Transverse colon (tissue), 4 donors: Measurements from ENCODE around the gene CPD. TPM values are rescaled to one million over a fixed set of nuclear protein-coding genes. Genes with fewer than 3 reads are reported as not detected.
A peak's percentile ranks its signal among the peaks of the same experiment; 100 is the strongest.

Source experiments
- DNase-seq: peaks from one replicate; pipeline ENCODE4 v3.0.0-alpha.2; 2019
- H3K27ac ChIP-seq, 4 donors: fragments of 200-600 bp; sonication (generic); 2 replicates each; pipeline ENCODE4 v1.5.1; 2016 to 2018; ENCODE audit warnings: inconsistent platforms in 4 of 4
- H3K27me3 ChIP-seq: fragments of 200-600 bp; sonication (generic); 2 replicates; pipeline ENCODE4 v1.5.1; 2017; ENCODE audit warnings: inconsistent platforms
- H3K36me3 ChIP-seq, 4 donors: fragments of 200-600 bp; sonication (generic); 2 replicates each; pipeline ENCODE4 v1.5.1; 2017 to 2019; ENCODE audit warnings: inconsistent platforms in 4 of 4
- H3K4me1 ChIP-seq, 4 donors: fragments of 200-600 bp; sonication (generic); 2 replicates each; pipeline ENCODE4 v1.5.1; 2017 to 2020; ENCODE audit warnings: inconsistent platforms in 4 of 4
- H3K4me3 ChIP-seq, 4 donors: fragments of 200-600 bp; sonication (generic); 1 replicate in 1 of 4; 2 replicates in 3 of 4; pipeline versions ENCODE4 v1.5.1 to v1.6.1; 2017 to 2019; ENCODE audit warnings: inconsistent platforms in 4 of 4
- H3K9me3 ChIP-seq, 2 donors: fragments of 200-600 bp; sonication (generic); 2 replicates each; pipeline ENCODE4 v1.5.1; 2017 to 2019; ENCODE audit warnings: inconsistent platforms in 2 of 2
- EP300 ChIP-seq: sonication (generic); formaldehyde crosslinking; IDR thresholded peaks from one replicate; pipeline ENCODE4 v1.6.1; 2017; ENCODE audit warnings: antibody characterized with exemption, low read depth
- POLR2A ChIP-seq: fragments of 450-650 bp; IDR thresholded peaks from one replicate; pipeline ENCODE4 v1.6.1; 2016; ENCODE audit warnings: antibody characterized with exemption, mild to moderate bottlenecking, moderate library complexity
- POLR2AphosphoS5 ChIP-seq, 3 donors: sonication (generic); formaldehyde crosslinking; IDR thresholded peaks; one replicate each; pipeline ENCODE4 v1.6.1; 2016; ENCODE audit warnings: antibody characterized with exemption in 3 of 3
- WGBS, 2 donors: methylation state at CpG; one replicate each; pipeline ENCODE4 v1.1.5; 2018; ENCODE audit warnings: low coverage in 1 of 2; 5-methylcytosine and 5-hydroxymethylcytosine counted together
- in situ Hi-C, 4 donors: fragments of 200-750 bp; cut with MboI; loops; one replicate each; pipeline versions ENCODE4 v1.15.0 to v1.15.1; 2017; ENCODE audit warnings: low sequenced_read_pairs in 3 of 4, low pct_ligation_motif_present in 1 of 4, low pct_unique_long_range_greater_than_20kb in 1 of 4
- intact Hi-C: fragments of 100-400 bp; cut with DNase I; formaldehyde crosslinking; loops from one replicate; pipeline ENCODE4 v1.15.1; 2023; ENCODE audit warnings: low total_unique reads
- total RNA-seq, 4 donors: library from RNA; depleted of rRNA; stranded (reverse); fragments of >200 nt; gene quantifications; one replicate each; pipeline ENCODE4 v1.1.0, GENCODE V29; 2016
- TF ChIP-seq, protein P1 (sequence below), 5 experiments: fragments of 200-600 bp in 3 of 5; fragments of 450-650 bp in 2 of 5; sonication (generic) in 3 of 5; IDR thresholded peaks; 1 replicate in 2 of 5; 2 replicates in 3 of 5; pipeline ENCODE4 v1.5.1; 2016 to 2017; ENCODE audit warnings: antibody characterized with exemption in 5 of 5, inconsistent platforms in 3 of 5, mild to moderate bottlenecking in 2 of 5, moderate library complexity in 1 of 5

Gene CPD
- total RNA-seq, 4 donors from 2014 or later, result 92.0 to 488 (median 105) TPM

DNA sequence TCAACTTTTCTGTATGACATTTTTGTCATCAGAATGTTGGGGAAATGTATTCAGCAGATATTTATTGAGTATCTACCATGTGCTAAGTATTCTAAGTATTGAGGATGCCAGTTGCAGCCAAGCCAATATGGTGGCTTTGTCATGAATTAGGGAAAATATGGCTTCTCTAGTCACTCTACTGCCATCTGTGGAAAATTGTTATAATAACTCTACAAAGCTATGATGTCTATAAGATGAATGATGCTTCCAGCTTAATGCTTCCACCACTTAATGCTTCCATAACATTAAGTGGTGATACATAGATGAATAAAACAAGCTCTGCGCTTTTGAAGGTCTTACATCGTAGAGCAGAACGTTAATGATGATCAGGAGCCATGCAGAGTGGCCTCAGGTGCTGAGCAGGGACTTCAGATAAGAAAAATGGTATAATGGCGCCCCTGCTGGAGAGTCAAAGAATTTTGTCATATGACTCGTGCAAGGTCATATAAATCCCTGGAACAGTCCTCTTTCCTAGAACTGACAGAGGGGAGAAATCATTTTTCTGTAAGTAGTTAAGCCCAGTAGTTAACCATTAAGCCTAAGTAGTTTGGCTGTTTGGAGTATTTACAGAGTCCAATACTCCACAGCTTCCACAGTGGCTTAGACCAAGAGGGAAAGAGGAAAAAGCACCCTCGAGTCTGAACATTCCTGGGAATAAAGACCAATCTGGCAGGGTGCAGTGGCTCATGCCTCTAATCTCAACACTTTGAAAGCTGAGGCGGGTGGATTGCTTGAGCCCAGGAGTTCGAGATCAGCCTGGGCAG is 42.2 kb upstream of the CPD start:
- intact Hi-C loops (no loop called here), in situ Hi-C loops (loop anchor here in 3 of 4 donors (5.0 to 25.0 kb wide), 2 partner anchors 209 to 224 kb away; partner anchors contain the start of gene NSRP1 (in 2 of the 3))
- peak; percentile 74 for DNase-seq
- Histone ChIP-seq H3K27ac (peak overlapping the region; percentile 67 to 74 (median 70)), H3K4me1 (peaks cover 4 to 40% (median 21%) of the 10 kb centered on the region in 4 donors), H3K27me3 (no peaks in the 10 kb centered on the region), H3K9me3 (no peaks in the 10 kb centered on the region), H3K36me3 (no peaks in the 10 kb centered on the region), H3K4me3 (no peak overlapping the region)
- 24 to 41% methylated on average over 8 of the region's 8 CpGs for WGBS, 2 donors
- TF ChIP-seq, protein P1, sequence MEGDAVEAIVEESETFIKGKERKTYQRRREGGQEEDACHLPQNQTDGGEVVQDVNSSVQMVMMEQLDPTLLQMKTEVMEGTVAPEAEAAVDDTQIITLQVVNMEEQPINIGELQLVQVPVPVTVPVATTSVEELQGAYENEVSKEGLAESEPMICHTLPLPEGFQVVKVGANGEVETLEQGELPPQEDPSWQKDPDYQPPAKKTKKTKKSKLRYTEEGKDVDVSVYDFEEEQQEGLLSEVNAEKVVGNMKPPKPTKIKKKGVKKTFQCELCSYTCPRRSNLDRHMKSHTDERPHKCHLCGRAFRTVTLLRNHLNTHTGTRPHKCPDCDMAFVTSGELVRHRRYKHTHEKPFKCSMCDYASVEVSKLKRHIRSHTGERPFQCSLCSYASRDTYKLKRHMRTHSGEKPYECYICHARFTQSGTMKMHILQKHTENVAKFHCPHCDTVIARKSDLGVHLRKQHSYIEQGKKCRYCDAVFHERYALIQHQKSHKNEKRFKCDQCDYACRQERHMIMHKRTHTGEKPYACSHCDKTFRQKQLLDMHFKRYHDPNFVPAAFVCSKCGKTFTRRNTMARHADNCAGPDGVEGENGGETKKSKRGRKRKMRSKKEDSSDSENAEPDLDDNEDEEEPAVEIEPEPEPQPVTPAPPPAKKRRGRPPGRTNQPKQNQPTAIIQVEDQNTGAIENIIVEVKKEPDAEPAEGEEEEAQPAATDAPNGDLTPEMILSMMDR (IDR thresholded peaks at IDR 0.05), result peak; percentile 57 to 90 (median 63)
- TF ChIP-seq EP300 (no peak), POLR2AphosphoS5 (IDR thresholded peaks at IDR 0.05) (peak in 1 of 3 donors; percentile 51), POLR2A (no peak)

- H3K4me1 ChIP-seq, result peaks cover 4 to 31% (median 18%) of the 10 kb centered on the region in 4 donors
- in situ Hi-C loops (loop anchor here in 3 of 4 donors (5.0 to 25.0 kb wide), 2 partner anchors 210 to 225 kb away; partner anchors contain the start of gene NSRP1 (in 2 of the 3)), intact Hi-C loops (no loop called here)
- H3K36me3 ChIP-seq, result no peaks in the 10 kb centered on the region
- no peaks in the 10 kb centered on the region for H3K27me3 ChIP-seq
- no peak overlapping the region for H3K4me3 ChIP-seq
- H3K9me3 ChIP-seq, result no peaks in the 10 kb centered on the region
- TF ChIP-seq EP300 (no peak), POLR2AphosphoS5 (IDR thresholded peaks at IDR 0.05) (no peak), POLR2A (no peak)
- TF ChIP-seq, protein P1 (IDR thresholded peaks at IDR 0.05), result no peak
- DNase-seq, result no peak
- peak overlapping the region; percentile 67 to 74 (median 70) for H3K27ac ChIP-seq
- WGBS, 2 donors, result 88% methylated on average over 1 of the region's 1 CpG; no CpG with 5 or more reads in 1 of the 2 donors
These were observed 41.2 kb upstream of the CPD start for GRCh38 chr17:30337393-30337999.

GRCh38 chr17:30339086-30339485 is 39.6 kb upstream of the CPD start:
- no peaks in the 10 kb centered on the region for H3K36me3 ChIP-seq
- 80 to 86% methylated on average over 1 to 2 of the region's 2 CpGs for WGBS, 2 donors
- H3K4me3 ChIP-seq, result no peak overlapping the region
- no peak overlapping the region for H3K27ac ChIP-seq
- in situ Hi-C loops (loop anchor here in 3 of 4 donors (5.0 to 25.0 kb wide), 2 partner anchors 212 to 227 kb away; partner anchors contain the start of gene NSRP1 (in 2 of the 3)), intact Hi-C loops (no loop called here)
- H3K4me1 ChIP-seq, result peaks cover 4 to 33% (median 22%) of the 10 kb centered on the region in 4 donors
- no peaks in the 10 kb centered on the region for H3K27me3 ChIP-seq
- TF ChIP-seq POLR2A (no peak), EP300 (no peak), POLR2AphosphoS5 (IDR thresholded peaks at IDR 0.05) (no peak)
- TF ChIP-seq, protein P1 (IDR thresholded peaks at IDR 0.05), result no peak
- H3K9me3 ChIP-seq, result no peaks in the 10 kb centered on the region
- DNase-seq, result no peak

DNA sequence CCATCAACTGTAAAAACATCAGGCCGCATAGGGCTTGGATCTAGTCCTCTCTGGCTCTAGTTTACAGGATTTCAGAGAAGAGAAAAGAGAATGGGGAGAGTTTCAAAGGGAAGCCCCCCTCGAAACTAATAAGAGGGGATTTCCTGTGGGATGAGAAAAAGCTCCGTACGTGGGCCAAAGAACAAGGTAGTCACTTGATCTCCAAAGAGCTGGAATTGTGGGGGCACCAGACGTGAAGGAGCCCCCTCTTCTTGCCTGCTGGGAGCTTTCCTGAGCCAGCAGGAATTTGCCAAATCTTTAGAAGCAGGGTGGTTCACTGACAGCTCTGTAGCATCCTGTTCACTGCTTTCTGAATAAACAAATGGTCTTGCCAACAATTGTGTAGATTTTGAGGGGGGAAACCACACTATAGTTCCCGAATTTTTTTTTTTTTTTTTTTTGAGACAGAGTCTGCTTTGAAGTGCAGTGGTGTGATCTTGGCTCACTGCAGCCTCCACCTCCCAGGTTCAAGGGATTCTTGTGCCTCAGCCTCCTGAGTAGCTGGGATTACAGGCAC is 37.8 kb upstream of the CPD start:
- WGBS, 2 donors, result 48 to 68% methylated on average over 5 to 6 of the region's 6 CpGs
- no peaks in the 10 kb centered on the region for H3K27me3 ChIP-seq
- no peak overlapping the region for H3K4me3 ChIP-seq
- H3K27ac ChIP-seq, result peak overlapping the region; percentile 42 to 60 (median 54)
- no peaks in the 10 kb centered on the region for H3K36me3 ChIP-seq
- in situ Hi-C loops, result loop anchor here in 2 of 4 donors (25.0 kb wide), 1 partner anchor 229 kb away; the partner anchor contains the start of gene NSRP1 (in 2 of the 2)
- H3K9me3 ChIP-seq, result no peaks in the 10 kb centered on the region
- no peak for TF ChIP-seq EP300
- TF ChIP-seq POLR2AphosphoS5 (IDR thresholded peaks at IDR 0.05), result no peak
- TF ChIP-seq, protein P1 (IDR thresholded peaks at IDR 0.05), result no peak
- no peak for TF ChIP-seq POLR2A
- DNase-seq, result no peak
- H3K4me1 ChIP-seq, result peaks cover 4 to 51% (median 33%) of the 10 kb centered on the region in 4 donors
- intact Hi-C loops, result no loop called here
